Left cardiac atrium (tissue), 4 donors: Measurements from ENCODE around the gene SLC7A6OS. TPM values are rescaled to one million over a fixed set of nuclear protein-coding genes. Genes with fewer than 3 reads are reported as not detected.

Source experiments
- ATAC-seq, 2 donors: fragments of 200-7000 bp; cut with Tn5 transposase; one replicate each; pipeline ENCODE4 v1.9.1; 2020; ENCODE audit warnings: mild to moderate bottlenecking in 2 of 2, moderate library complexity in 2 of 2
- DNase-seq: peaks from one replicate; pipeline ENCODE4 v3.0.0-alpha.2; 2020
- intact Hi-C, 2 donors: fragments of 100-400 bp; cut with DNase I; formaldehyde crosslinking; loops; one replicate each; pipeline versions ENCODE4 v1.14.1 to v1.15.1; 2022 to 2023
- total RNA-seq, 2 donors: library from RNA; stranded (reverse); fragmentation: NEBNext Ultra II Directional; extraction: Animal tissue kit (Norgen Biotek cat#: 25700); gene quantifications; one replicate each; pipeline ENCODE4 v1.2.1, GENCODE V29; 2021
- donor health status: DM: no; HTN: yes; CAD: no.
- donor health status: DM: no; HTN: yes; CAD: no; lungs with severe emphysema.
- donor health status: DM: yes; HTN: yes; CAD: no.
- donor health status: Dilated cardiomyopathy.

Gene SLC7A6OS
- total RNA-seq, 2 donors from 2014 or later, result 10.2 to 10.7 TPM

DNA sequence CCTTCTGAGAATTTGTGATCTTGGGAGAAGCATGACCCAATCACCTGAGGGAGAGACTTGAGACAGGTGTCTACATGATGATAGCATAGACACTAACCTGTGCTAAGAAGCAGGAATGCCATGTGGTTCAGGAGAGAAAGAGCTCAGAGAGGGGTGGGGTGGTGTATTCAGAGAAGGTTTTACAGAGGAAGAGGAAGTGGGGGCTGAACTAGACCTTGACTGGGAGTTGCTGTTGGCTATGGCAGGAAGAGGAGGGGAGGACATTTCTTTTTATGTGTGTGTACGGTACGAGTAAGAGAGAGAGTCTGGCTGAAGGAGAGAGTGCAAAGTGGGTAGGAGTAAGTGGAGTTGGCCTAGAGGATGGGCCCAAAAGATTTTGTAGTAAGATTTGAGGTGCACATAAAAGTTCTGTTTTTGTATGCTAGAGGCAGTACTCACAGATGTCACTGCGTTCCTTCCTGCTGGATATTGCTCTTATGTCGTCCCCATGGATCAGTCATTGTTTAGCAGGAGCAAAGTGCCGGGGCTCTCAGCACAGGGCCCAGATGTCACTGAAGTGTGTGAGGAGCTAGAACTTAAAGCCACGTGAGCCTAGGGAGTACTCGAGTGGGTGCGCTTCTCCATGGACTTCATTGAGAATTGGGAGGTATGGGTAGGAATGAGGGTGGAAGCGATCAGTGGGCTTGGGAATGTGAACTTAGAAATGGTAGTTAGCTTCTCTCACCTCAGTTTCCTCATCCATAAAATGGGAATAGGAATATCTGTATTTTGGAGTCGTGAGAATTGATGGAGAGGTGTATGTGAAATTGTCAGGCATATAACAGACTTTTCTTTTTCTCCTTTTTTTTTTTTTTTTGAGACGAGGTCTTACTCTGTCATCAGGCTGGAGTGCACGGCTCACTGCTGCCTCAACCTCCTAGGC lies 24.3 kb downstream of the SLC7A6OS start:
- intact Hi-C loops, result no loop called here
- peak in 1 of 2 donors; percentile 9 for ATAC-seq
- no peak for DNase-seq

DNA sequence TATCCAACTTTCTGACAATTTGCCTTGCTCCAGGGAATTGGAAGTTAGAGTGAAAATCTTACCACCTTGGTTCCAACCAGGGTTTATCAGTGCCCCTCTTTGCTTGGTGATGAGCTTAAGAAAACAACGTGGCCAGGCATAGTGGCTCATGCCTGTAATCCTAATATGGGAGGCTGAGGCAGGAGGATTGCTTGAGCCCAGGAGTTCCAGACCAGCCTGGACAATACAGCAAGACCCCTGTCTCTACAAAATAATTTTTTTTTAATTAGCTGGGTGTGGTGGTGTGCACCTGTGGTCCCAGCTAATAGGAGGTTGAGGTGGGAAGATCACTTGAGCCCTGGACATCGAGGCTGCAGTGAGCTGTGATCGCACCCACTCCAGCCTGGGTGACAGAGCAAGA lies 25.1 kb downstream of the SLC7A6OS start:
- no peak for DNase-seq
- intact Hi-C loops, result no loop called here
- ATAC-seq, result no peak

DNA sequence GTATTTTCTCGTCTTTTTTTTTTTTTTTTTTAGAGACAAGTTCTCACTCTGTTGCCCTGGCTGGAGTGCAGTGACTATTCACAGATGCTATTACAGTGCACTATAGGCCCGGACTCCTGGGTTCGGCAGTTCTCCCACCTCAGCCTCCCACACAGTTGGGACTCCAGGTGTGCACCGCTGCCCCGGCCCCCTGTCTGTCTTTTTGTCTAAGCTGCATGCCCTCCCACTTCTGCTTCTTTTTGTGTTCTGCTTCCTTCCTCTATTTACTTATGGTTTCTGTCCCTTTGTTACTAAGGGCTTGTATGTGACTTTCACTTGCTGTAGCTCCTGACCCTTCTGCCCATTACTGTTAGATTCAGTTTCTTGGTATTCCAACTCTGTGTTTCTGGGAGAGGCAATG lies 25.9 kb downstream of the SLC7A6OS start:
- DNase-seq, result no peak
- intact Hi-C loops, result no loop called here
- no peak for ATAC-seq

DNA sequence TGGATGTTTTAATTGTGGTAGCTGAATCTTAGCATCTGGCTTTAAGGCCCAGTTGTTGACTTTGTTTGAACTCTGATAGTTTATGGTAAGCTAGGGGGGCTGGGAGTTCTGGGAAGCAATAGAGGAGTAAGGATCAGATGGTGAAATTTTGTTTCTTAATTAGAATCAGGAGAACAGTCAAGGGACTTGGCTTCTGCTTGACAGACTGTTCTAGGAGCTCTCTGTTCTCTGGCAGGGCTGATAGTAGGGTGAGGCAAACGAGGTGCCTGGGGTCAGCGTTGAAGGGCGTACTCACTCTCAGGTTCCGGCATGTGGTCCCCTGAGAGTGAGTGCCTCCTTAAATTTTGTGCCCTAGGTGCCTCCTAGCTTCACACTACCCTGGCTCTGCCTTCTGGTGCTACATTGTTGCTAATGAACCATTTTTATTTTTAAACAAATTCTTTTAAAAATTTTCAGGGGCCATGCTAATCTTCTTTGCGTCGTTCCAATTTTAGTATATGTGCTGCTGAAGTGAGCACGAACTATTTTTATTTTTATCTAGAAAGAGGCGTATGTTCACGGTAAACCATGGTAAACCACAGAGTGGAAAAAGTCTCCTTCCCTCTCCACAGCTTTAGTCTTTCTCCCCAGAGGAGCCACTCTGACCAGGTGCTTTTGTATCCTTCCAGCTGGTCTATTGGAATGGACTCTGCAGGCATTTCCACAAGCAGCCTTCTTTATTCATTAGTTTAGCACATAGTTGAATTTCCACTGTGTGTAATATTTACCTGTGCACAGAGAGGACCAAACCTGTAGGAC lies 26.7 kb downstream of the SLC7A6OS start:
- intact Hi-C loops, result no loop called here
- DNase-seq (no peak), ATAC-seq (peak; percentile 30 to 58)

DNA sequence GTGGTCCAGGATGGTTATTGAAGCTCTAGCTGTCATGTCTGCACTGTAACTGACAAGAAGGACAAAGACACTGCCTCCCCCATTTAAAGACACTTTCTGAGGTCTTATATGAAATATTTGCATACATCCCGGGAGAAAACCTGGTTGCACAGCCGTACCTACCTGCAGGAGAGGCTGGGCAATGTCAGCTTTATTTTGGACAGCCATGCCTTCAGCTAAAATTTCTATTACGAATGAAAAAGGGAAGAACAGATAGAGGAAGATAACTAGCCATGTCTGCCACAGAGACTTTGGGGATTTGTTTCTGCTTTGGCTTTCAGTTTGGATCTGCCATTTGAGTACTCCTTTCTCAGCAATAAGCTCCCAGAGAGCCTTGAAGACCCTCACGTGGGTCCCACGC lies 27.4 kb downstream of the SLC7A6OS start:
- intact Hi-C loops, result no loop called here
- ATAC-seq, result no peak
- no peak for DNase-seq

DNA sequence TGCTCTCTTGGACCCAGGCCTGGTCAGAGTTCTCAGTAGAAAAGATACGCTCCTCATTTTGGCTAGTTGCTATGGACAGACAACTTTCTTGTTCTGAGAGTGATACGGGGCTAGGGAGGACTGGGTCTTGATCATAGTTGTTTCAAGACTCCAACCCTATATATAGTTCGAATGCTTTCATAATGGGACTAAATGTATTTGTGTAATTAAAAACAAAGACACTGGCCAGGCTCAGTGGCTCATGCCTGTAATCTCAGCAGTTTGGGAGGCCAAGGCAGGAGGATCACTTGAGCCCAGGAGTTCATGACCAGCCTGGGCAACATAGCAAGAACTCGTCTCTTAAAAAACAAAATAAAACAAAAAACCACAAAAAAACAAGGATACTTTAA lies 28.7 kb downstream of the SLC7A6OS start:
- ATAC-seq (no peak), DNase-seq (no peak)
- intact Hi-C loops, result no loop called here

DNA sequence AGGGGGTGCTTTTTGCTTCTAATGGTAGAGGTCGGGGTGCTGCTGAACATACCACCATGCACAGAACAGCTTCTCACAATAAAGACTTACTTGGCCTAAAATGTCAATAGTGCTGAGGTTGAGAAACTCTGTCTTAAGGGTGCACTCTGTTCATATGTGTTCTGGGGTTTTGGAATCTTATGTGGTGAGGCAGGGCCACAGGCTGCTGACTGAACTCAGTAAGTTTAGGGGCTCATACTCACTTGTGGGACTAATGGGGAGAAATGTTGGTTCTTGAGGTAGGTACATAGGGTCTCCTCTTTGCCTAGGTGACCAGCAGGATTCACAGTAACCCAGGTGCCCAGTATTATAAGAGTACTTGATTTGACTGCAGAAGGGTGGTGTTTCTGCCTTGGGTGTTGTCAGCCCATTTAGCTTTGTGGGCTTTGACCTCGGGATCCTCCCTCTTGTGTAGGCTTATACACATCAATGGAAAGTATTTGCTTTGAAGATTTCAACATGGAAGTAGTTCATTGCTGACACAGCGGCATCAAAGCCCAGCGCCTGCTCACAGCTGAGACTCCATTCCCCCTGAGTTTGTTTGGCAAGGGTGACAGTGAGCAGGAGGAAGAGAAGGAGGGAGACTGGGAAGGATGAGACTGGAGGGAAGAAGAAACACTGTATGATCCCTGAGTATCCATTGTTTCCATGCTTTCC lies 29.2 kb downstream of the SLC7A6OS start:
- ATAC-seq, result no peak
- intact Hi-C loops, result no loop called here

DNA sequence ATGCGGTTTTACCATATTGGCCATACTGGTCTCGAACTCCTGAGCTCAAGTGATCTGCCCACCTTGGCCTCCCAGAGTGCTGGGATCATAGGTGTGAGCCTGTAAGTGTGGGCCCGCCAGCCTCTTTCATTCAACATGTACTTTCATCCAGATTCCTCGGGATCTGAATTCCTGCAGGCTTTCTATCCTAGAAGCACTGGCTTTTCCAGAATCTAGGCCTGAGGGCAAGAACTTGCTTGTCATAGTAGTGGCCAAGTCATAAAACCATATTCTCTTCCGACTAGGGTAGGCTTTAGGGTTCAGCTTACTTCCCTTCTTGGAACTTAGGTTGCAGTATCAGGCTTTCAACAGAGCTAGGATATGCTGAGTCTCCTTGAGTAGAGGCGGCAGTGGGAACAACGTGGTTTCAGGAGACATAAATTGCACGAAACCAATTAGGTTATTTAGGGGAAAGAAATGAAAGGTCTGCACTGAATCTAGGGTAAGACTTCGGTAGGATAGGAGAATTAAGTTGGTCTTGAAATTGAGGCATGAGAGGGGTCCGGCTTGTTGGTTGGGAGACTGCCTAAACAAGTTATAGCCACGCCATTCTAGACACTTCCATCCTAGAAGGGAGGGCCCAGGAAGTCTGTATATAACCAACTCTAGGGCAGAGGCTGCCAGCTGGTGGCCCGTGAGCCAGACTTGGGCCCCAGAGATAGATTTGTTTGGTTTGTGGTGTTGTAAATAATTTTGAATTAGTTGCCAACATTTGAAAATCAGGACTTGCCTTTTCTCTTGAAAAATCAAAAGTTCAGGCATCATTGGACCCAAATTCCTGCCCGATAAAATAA lies 30.8 kb downstream of the SLC7A6OS start:
- DNase-seq (no peak), ATAC-seq (no peak)

More for the DNA sequence above, 29.2 kb downstream of the SLC7A6OS start:
- no peak for DNase-seq

DNA sequence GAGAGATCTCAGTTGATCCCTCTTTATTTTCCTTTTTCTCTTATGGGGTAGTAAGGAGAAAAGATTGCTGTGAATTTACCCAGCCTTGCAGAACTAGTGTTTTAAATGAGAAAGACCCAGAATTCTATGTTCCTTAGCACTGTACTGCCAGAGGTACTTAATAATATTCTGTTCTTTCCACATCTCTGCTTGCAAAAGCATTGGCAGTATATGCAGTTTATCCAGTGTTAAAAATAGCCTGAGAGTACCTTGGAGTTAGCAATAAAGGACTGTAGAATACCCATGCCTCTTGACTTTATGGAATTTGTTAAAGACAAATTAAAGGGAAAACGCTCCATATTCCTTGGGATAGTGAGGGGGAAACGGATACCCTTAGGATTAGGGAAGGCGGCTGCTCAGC lies 34.5 kb downstream of the SLC7A6OS start:
- ATAC-seq, result peak in 1 of 2 donors; percentile 53
- intact Hi-C loops, result no loop called here
- DNase-seq, result no peak

More for the DNA sequence above, 30.8 kb downstream of the SLC7A6OS start:
- intact Hi-C loops, result no loop called here

DNA sequence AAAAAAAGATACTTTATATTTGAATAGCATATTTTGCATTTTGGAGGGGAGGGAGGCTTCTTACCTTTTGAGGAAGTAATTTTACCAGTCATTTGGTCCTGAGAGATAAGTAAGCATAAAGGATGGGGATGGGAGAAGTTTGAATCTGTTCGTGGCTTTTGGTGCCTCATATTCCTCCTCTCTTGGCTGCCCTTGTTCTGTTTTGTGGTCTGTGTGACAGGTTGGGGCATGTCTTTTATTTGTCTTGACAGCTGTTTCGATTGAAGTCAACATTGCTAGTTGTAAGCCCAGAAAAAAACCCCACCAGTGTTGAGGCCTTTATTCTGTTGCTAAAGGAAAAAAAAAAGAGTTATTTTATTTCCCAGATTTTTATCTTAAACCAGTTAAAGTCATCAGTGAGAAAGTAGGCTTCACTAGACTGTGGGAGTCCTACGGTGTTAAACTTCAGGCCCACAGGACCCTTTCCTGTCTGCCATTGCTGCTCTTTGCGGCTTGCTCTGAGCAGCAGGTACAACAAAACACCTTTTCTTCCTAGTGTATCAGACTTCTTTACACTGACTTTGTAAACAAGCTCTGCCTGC lies 35.0 kb downstream of the SLC7A6OS start:
- DNase-seq, result no peak
- no peak for ATAC-seq
- intact Hi-C loops, result no loop called here

DNA sequence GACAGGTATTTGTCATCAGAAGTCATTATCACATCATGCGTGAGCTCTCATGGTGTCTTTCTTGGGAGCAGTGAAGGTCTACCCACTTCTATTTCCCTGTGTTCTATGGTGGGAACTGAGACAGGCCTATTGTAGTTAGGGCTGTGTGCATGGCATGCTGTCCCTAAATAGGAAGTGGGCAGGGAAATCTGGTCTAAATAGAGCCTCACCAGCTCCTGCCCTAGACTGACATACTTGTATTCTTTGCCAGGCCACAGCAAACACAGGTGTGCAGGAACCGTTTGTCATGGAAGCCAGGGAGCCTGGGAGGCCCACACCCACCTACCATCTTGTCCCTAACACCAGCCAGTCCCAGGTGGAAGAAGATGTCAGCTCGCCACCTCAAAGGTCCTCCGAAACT lies 36.3 kb downstream of the SLC7A6OS start:
- intact Hi-C loops, result no loop called here
- DNase-seq (no peak), ATAC-seq (no peak)

DNA sequence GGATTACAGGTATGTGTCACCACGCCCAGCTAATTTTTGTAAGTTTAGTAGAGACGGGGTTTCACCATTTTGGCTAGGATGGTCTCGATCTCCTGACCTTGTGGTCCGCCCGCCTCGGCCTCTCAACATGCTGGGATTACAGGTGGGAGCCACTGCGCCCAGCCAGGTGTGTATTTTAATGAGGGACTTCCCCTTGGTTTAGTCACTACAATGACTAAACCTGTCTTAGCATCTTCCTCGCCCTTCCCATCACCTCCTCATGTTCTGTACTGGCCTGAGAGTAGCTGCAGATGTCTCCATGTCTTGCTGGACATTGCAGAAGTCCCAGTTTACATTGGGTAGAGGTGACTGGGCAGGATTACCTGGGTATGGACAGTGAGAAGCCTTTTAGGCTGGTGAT lies 36.9 kb downstream of the SLC7A6OS start:
- ATAC-seq, result no peak
- intact Hi-C loops, result no loop called here
- DNase-seq, result no peak

DNA sequence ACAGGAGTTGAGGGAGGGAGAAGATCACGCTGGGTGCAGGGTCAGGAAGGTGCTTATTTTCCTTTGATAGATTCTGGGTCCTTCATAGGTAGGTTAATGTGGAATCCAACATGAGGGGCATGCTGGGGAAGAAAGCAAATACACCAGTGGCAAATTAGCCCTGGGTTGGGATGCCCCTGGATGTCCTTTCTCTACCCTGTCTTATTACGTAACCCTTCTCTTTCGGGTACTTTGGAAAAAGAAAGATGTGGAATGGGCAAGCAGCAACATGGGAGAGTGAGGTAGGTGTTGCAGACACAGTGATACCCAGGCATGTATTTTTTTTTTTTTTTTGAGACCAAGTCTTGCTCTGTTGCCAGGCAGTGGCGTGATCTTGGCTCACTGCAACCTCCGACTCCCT lies 37.3 kb downstream of the SLC7A6OS start:
- no peak for ATAC-seq
- intact Hi-C loops, result no loop called here
- no peak for DNase-seq

DNA sequence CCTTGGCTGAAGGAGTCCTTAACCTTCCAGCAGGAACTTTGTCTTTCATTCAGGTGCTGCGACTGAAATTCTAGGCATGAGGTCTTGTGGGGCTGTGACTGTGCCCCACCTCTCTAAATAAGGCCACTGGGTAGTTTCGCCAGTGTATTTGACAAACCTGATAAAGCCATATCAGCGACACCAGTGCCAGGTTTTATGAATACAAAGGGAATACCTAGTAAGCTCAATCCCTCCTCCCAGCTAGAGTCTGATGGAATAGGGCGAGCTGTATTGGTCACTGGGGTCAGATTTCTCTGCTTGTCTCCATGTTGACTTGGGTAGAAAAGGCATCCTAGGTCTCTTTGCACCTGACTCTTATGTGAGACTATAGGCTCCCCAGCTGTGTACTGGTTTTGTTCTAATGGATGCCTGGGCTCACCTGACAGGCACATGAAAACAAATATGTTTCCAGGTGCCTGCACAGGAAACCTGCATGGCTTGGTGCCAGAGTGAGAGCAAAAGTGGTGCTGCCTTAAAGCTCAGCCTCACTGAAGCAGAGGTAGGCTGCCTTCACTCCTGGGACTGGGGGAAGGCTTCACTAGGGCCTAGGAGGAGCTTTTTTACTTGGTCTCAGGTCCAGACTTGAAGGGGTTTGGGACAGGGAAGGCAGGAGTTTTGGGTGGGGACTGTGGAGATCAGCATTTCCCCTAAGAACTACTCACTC lies 38.1 kb downstream of the SLC7A6OS start:
- DNase-seq, result no peak

DNA sequence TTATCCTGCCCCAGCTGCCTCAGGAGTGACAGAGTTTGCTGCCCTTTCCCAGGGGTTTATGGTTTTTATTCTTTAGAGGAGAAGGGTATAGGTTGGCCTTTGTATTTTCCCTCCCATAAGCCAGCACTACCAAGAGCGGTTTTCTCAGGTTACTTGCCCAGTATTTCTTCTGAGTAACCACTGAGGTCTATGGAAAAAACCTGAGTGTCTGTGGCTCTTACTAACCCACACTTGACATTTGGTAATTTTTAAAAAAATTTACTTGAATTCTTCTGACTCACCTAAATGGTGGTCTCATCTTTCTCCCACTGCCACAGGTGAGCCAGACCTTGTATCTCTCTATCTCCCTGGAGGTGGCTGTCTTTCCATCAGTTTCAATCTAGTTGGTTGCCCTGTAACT lies 40.4 kb downstream of the SLC7A6OS start:
- intact Hi-C loops, result no loop called here
- ATAC-seq (no peak), DNase-seq (no peak)

More for the DNA sequence above, 38.1 kb downstream of the SLC7A6OS start:
- no peak for ATAC-seq
- intact Hi-C loops, result no loop called here

DNA sequence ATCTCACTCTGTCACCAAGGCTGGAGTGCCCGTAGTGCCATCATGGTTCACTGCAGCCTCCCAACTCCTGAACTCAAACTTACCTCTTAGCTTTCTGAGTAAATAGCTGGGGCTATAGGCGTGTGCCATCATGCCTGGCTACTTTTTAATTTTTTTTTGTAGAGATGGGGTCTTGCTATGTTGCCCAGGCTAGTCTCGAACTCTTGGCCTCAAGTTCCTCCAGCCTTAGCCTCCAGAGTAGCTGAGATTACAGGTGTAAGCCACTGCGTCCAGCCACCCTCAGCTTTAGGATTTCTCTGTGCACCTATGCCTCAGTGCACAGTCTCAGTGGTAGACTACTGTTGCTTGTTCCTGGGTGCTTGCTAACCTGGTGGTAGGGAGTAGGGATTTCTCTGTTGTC lies 41.0 kb downstream of the SLC7A6OS start:
- intact Hi-C loops, result loop anchor here in 1 of 2 donors (5.0 kb wide), 1 partner anchor 43 kb away; the partner anchor contains the start of genes PRMT7 and SLC7A6OS
- no peak for DNase-seq
- ATAC-seq, result no peak

DNA sequence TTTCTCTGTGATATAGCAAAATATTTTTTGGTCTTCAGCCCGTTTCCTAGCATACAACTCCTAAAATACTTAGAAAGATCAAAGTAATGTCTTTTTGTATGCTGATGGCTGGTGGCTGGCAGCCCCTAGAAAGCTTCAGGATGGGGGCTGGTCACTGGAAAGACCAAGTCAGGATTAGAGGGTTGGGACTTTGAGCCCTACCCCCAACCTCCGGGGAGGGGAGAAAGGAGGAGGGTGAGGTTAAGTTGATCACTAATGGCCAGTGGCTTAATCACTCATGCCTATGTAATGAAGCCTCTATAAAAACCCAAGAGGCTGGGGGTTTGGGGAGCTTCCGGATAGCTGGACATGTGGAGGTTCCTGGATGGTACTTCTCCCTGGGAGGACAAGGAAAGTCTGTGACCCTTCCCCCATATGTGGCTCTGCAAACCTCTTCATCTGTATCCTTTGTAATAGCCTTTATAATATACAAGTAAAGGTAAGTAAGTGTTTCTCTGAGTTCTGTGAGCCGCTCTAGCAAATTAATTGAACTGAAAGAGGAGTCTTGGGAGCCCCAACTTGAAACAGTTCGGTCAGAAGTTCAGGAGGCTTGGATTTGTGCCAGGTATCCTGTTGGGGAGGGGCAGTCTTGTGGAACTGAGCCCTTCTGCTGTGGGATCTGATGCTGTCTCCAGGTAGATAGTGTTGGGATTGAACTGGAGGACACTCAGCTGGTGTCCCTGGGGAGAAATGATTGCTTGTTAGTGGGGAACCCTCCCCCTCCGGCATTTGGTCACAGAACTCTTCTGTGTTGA lies 42.9 kb downstream of the SLC7A6OS start:
- ATAC-seq (no peak), DNase-seq (no peak)
- intact Hi-C loops, result loop anchor here in 1 of 2 donors (5.0 kb wide), 1 partner anchor 44 kb away; the partner anchor contains the start of genes PRMT7 and SLC7A6OS
